ACHN (cell line): ENCODE data around the gene TCAIM.

Experiments used
- DNase-seq: peaks from one replicate; pipeline ENCODE4 v3.0.0-alpha.2; 2015
- in situ Hi-C: cut with HindIII; loops from 2 replicates; pipeline ENCODE4 v1.10.0; 2017; ENCODE audit warnings: low sequenced_read_pairs, low pct_ligation_motif_present, low pct_unique_long_range_greater_than_20kb

TCAIM gene

GRCh38 chr3:44338010-44338827 lies at the start of gene TCAIM:
TSS of gene TCAIM (plus strand) at chr3:44338766. CDS start at chr3:44354783, 16,017 bp downstream.
- in situ Hi-C loops: no loop called here
- DNase-seq: peak; percentile 95

GRCh38 chr3:44289882-44290462 lies 48.6 kb upstream of the TCAIM start:
- DNase-seq: no peak
- in situ Hi-C loops: no loop called here

- DNase-seq: no peak
- in situ Hi-C loops: no loop called here
Measured at GRCh38 chr3:44292276-44292675, 46.3 kb upstream of the TCAIM start.

GRCh38 chr3:44292947-44293346 lies 45.6 kb upstream of the TCAIM start:
- DNase-seq: no peak
- in situ Hi-C loops: no loop called here

- DNase-seq: no peak
- in situ Hi-C loops: no loop called here
Measured at GRCh38 chr3:44297255-44297654, 41.3 kb upstream of the TCAIM start.

GRCh38 chr3:44301746-44302145 lies 36.8 kb upstream of the TCAIM start:
- DNase-seq: no peak
- in situ Hi-C loops: no loop called here

GRCh38 chr3:44309500-44309899 lies 29.1 kb upstream of the TCAIM start:
- in situ Hi-C loops: no loop called here
- DNase-seq: no peak

- DNase-seq: no peak
- in situ Hi-C loops: no loop called here
Measured at GRCh38 chr3:44318891-44319311, 19.7 kb upstream of the TCAIM start.

- DNase-seq: no peak
- in situ Hi-C loops: no loop called here
Measured at GRCh38 chr3:44321335-44321734, 17.2 kb upstream of the TCAIM start.

GRCh38 chr3:44323341-44323955 lies 15.1 kb upstream of the TCAIM start:
- peak; percentile 56 for DNase-seq
- in situ Hi-C loops: no loop called here

- DNase-seq: no peak
- in situ Hi-C loops: no loop called here
Measured at GRCh38 chr3:44324584-44324983, 14.0 kb upstream of the TCAIM start.

- no peak for DNase-seq
- in situ Hi-C loops: no loop called here
Measured at GRCh38 chr3:44326019-44326418, 12.5 kb upstream of the TCAIM start.

- no peak for DNase-seq
- in situ Hi-C loops: no loop called here
Measured at GRCh38 chr3:44326515-44326914, 12.1 kb upstream of the TCAIM start.

- DNase-seq: no peak
- in situ Hi-C loops: no loop called here
Measured at GRCh38 chr3:44329946-44330345, 8.6 kb upstream of the TCAIM start.

GRCh38 chr3:44330444-44330843 lies 8.1 kb upstream of the TCAIM start:
- DNase-seq: no peak
- in situ Hi-C loops: no loop called here

GRCh38 chr3:44334326-44334725 lies 4.2 kb upstream of the TCAIM start:
- in situ Hi-C loops: no loop called here
- no peak for DNase-seq

GRCh38 chr3:44337248-44337785 lies 1.2 kb upstream of the TCAIM start:
- DNase-seq: no peak
- in situ Hi-C loops: no loop called here

- in situ Hi-C loops: no loop called here
- no peak for DNase-seq
Measured at GRCh38 chr3:44338828-44339127, 212 bp downstream of the TCAIM start.

GRCh38 chr3:44339181-44340057 lies 853 bp downstream of the TCAIM start:
- in situ Hi-C loops: no loop called here
- no peak for DNase-seq
